HCT116 (cell line): ENCODE data around the gene CEP72. TPM values are rescaled to one million over a fixed set of nuclear protein-coding genes. Genes with fewer than 3 reads are reported as not detected.
"Not testable (repeated sequence)": the region's sequence is repeated elsewhere in the genome, so short reads cannot be mapped to it uniquely, and the experiment has no call there.

Experiments used
- ATAC-seq: fragments of 200-7000 bp; cut with Tn5 transposase; 2 replicates; pipeline ENCODE4 v1.9.1; 2020; ENCODE audit warnings: mild to moderate bottlenecking, moderate library complexity
- BruUV-seq: library from RNA; stranded (reverse); fragments of 400-500 nt; replicated peaks from 2 replicates; lab custom pipeline; 2021; lab: Mats Ljungman, UMichigan
- CTCF ChIA-PET: fragments of 300-600 bp; sonication (Branson Sonifier 250); formaldehyde crosslinking; loops from one replicate; lab custom pipeline; 2021; ENCODE audit warnings: antibody characterized with exemption; lab: Charles Lee
- POLR2A ChIA-PET: fragments of 300-600, 350-600 bp; sonication (Branson Sonifier 250); formaldehyde crosslinking; loops from one replicate; lab custom pipeline; 2021; ENCODE audit warnings: antibody characterized with exemption; lab: Charles Lee
- RAD21 ChIA-PET, 2 experiments: fragments of 300-600 bp; sonication (Branson Sonifier 250); formaldehyde crosslinking; loops; one replicate each; lab custom pipeline; 2023; ENCODE audit warnings: low total read pairs in 2 of 2; ENCODE audit not compliant: uncharacterized antibody in 2 of 2, unreplicated experiment in 2 of 2, low non-redundant PET in 1 of 2; lab: Charles Lee
- DNase-seq: peaks from one replicate; pipeline ENCODE4 v3.0.0-alpha.2; 2010; ENCODE audit warnings: low read depth, low spot score
- H2AFZ ChIP-seq: fragments of 200-600 bp; shearing (Covaris generic), sonication (generic); 2 replicates; pipeline ENCODE4 v1.6.1; 2017; ENCODE audit warnings: low read depth, mixed run types, mixed read lengths, antibody characterized with exemption, low read length; ENCODE audit not compliant: poor library complexity, severe bottlenecking
- H3K27ac ChIP-seq: 2 replicates; pipeline ENCODE4 v1.5.1; 2012; ENCODE audit warnings: low read depth, low read length
- H3K27me3 ChIP-seq: fragments of 200-600 bp; sonication (generic); 2 replicates; pipeline ENCODE4 v1.6.1; 2016; ENCODE audit warnings: mixed run types, low read length, mixed read lengths; ENCODE audit not compliant: insufficient read depth
- H3K36me3 ChIP-seq, 2 experiments: fragments of 200-500 bp in 1 of 2; fragments of 200-600 bp in 1 of 2; sonication (Bioruptor generic) in 1 of 2; sonication (generic) in 1 of 2; 2 replicates each; pipeline versions ENCODE4 v1.5.1 to v1.6.1; 2014 to 2016; ENCODE audit warnings: low read length in 2 of 2, inconsistent platforms in 1 of 2, mixed read lengths in 1 of 2, mixed run types in 1 of 2; ENCODE audit not compliant: insufficient read depth in 2 of 2, control insufficient read depth in 1 of 2
- H3K4me1 ChIP-seq, 2 experiments: fragments of 200-600 bp in 1 of 2; sonication (generic) in 1 of 2; 2 replicates each; pipeline versions ENCODE4 v1.5.1 to v1.6.1; 2012 to 2017; ENCODE audit warnings: low read length in 2 of 2, inconsistent platforms in 1 of 2, mild to moderate bottlenecking in 1 of 2, mixed read lengths in 1 of 2, mixed run types in 1 of 2, moderate library complexity in 1 of 2; ENCODE audit not compliant: insufficient read depth in 2 of 2, control insufficient read depth in 1 of 2
- H3K4me2 ChIP-seq: fragments of 200-600 bp; sonication (generic); 2 replicates; pipeline ENCODE4 v1.6.1; 2017; ENCODE audit warnings: mixed run types, low read length, mixed read lengths
- H3K4me3 ChIP-seq, 2 experiments: fragments of 200-600 bp in 1 of 2; sonication (generic) in 1 of 2; replicated peaks in 1 of 2; 2 replicates each; pipeline ENCODE4 v1.5.1; 2011 to 2016; ENCODE audit warnings: low read length in 2 of 2, control low read depth in 1 of 2, low read depth in 1 of 2, mild to moderate bottlenecking in 1 of 2, mixed read lengths in 1 of 2, mixed run types in 1 of 2
- H3K79me2 ChIP-seq: fragments of 200-600 bp; sonication (generic); 2 replicates; pipeline ENCODE4 v1.6.1; 2017; ENCODE audit warnings: mild to moderate bottlenecking, mixed run types, low read length, moderate library complexity, mixed read lengths; ENCODE audit not compliant: insufficient read depth
- H3K9ac ChIP-seq: fragments of 200-600 bp; sonication (generic); 2 replicates; pipeline ENCODE4 v1.6.1; 2016; ENCODE audit warnings: low read length, mixed read lengths
- H3K9me2 ChIP-seq: fragments of 200-600 bp; sonication (generic), shearing (Covaris generic); 2 replicates; pipeline ENCODE4 v1.6.1; 2017; ENCODE audit warnings: mixed run types, mild to moderate bottlenecking, moderate library complexity; ENCODE audit not compliant: insufficient read depth
- H3K9me3 ChIP-seq, 2 experiments: fragments of 200-500 bp in 1 of 2; fragments of 200-600 bp in 1 of 2; sonication (Bioruptor generic) in 1 of 2; sonication (generic) in 1 of 2; 2 replicates each; pipeline ENCODE4 v1.6.1; 2014 to 2017; ENCODE audit warnings: low read length in 2 of 2, mixed read lengths in 2 of 2, inconsistent platforms in 1 of 2, low read depth in 1 of 2, mild to moderate bottlenecking in 1 of 2, mixed run types in 1 of 2, moderate library complexity in 1 of 2; ENCODE audit not compliant: control insufficient read depth in 1 of 2, insufficient read depth in 1 of 2
- H4K20me1 ChIP-seq: fragments of 200-600 bp; sonication (generic), shearing (Covaris generic); 2 replicates; pipeline ENCODE4 v1.6.1; 2017; ENCODE audit warnings: mixed run types, mild to moderate bottlenecking, moderate library complexity; ENCODE audit not compliant: insufficient read depth
- intact Hi-C: fragments of 100-400 bp; cut with micrococcal nuclease; formaldehyde crosslinking; loops from 2 replicates; pipeline ENCODE4 v1.10.0; 2022
- total RNA-seq: library from RNA; stranded (reverse); gene quantifications from one replicate; pipeline ENCODE4 v1.2.1, GENCODE V29; 2021; ENCODE audit not compliant: unreplicated experiment

The CEP72 gene
- total RNA-seq, 1 experiment from 2014 or later = 25.6 TPM

GRCh38 chr5:678521-678920 lies 66.4 kb downstream of the CEP72 start:
- H3K4me1 ChIP-seq, CTCF ChIA-PET, H3K4me3 ChIP-seq, ATAC-seq, H2AFZ ChIP-seq, H3K36me3 ChIP-seq, H3K27me3 ChIP-seq, H3K9me2 ChIP-seq, H3K27ac ChIP-seq, H3K4me2 ChIP-seq, H4K20me1 ChIP-seq, POLR2A ChIA-PET, H3K9me3 ChIP-seq, RAD21 ChIA-PET, H3K79me2 ChIP-seq, BruUV-seq, H3K9ac ChIP-seq, DNase-seq: not testable (repeated sequence)
- intact Hi-C loops = loop anchor here (10.0 kb wide), 1 partner anchor 486 kb away; no protein-coding TSS in a partner anchor

- DNase-seq, H3K36me3 ChIP-seq, H3K27me3 ChIP-seq, H3K9me3 ChIP-seq, H3K79me2 ChIP-seq, CTCF ChIA-PET, H3K9ac ChIP-seq, ATAC-seq, H3K4me3 ChIP-seq, H4K20me1 ChIP-seq, H3K4me2 ChIP-seq, H3K9me2 ChIP-seq, H2AFZ ChIP-seq, BruUV-seq, RAD21 ChIA-PET, H3K4me1 ChIP-seq, H3K27ac ChIP-seq, POLR2A ChIA-PET: not testable (repeated sequence)
- intact Hi-C loops = loop anchor here (10.0 kb wide), 1 partner anchor 485 kb away; no protein-coding TSS in a partner anchor
These were observed 67.2 kb downstream of the CEP72 start for GRCh38 chr5:679166-679895.

- H3K4me2 ChIP-seq, H3K36me3 ChIP-seq, DNase-seq, H3K4me1 ChIP-seq, H3K27me3 ChIP-seq, H3K9me3 ChIP-seq, H3K9ac ChIP-seq, H3K79me2 ChIP-seq, ATAC-seq, H3K9me2 ChIP-seq, CTCF ChIA-PET, BruUV-seq, H4K20me1 ChIP-seq, H3K4me3 ChIP-seq, H2AFZ ChIP-seq, POLR2A ChIA-PET, intact Hi-C loops, H3K27ac ChIP-seq, RAD21 ChIA-PET: not testable (repeated sequence)
These were observed 68.1 kb downstream of the CEP72 start for GRCh38 chr5:680118-680795.

GRCh38 chr5:680836-681235 lies 68.7 kb downstream of the CEP72 start:
- H2AFZ ChIP-seq, POLR2A ChIA-PET, BruUV-seq, H3K4me3 ChIP-seq, RAD21 ChIA-PET, ATAC-seq, H3K9me2 ChIP-seq, H3K79me2 ChIP-seq, H3K27me3 ChIP-seq, CTCF ChIA-PET, H3K4me1 ChIP-seq, H3K4me2 ChIP-seq, intact Hi-C loops, H4K20me1 ChIP-seq, H3K9ac ChIP-seq, H3K9me3 ChIP-seq, H3K36me3 ChIP-seq, H3K27ac ChIP-seq, DNase-seq: not testable (repeated sequence)
